ENCODE measurements around the gene GPR142.

GPR142 gene

DNA sequence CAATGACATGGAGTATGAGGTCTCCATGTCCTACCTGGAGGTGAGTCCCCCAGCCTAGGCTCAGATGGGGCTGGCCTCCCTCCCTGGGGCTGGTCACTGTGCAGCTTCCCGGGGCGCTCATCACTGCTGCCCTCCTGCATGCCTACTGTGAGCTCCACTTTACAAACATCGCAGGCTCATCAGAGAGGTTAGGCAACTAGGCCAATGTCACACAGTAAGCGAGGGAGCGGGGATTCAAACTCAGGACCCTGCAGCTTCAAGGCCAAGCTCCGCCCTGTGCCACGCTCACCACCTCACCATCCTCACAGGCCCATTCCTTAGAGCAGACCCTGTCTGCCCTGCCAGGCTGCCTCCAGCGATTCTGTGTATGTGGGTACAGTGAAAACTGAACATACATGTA, 24.2 kb upstream of the GPR142 start:
- H3K4me3 ChIP-seq (ENCODE audit: low read depth, low read length) = no peak overlapping the region
- TF ChIP-seq, protein P1, sequence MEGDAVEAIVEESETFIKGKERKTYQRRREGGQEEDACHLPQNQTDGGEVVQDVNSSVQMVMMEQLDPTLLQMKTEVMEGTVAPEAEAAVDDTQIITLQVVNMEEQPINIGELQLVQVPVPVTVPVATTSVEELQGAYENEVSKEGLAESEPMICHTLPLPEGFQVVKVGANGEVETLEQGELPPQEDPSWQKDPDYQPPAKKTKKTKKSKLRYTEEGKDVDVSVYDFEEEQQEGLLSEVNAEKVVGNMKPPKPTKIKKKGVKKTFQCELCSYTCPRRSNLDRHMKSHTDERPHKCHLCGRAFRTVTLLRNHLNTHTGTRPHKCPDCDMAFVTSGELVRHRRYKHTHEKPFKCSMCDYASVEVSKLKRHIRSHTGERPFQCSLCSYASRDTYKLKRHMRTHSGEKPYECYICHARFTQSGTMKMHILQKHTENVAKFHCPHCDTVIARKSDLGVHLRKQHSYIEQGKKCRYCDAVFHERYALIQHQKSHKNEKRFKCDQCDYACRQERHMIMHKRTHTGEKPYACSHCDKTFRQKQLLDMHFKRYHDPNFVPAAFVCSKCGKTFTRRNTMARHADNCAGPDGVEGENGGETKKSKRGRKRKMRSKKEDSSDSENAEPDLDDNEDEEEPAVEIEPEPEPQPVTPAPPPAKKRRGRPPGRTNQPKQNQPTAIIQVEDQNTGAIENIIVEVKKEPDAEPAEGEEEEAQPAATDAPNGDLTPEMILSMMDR (IDR thresholded peaks at IDR 0.05; ENCODE audit: low read depth, low read length, missing control alignments) = no peak
- no peak for DNase-seq (ENCODE audit: low read depth)

DNA sequence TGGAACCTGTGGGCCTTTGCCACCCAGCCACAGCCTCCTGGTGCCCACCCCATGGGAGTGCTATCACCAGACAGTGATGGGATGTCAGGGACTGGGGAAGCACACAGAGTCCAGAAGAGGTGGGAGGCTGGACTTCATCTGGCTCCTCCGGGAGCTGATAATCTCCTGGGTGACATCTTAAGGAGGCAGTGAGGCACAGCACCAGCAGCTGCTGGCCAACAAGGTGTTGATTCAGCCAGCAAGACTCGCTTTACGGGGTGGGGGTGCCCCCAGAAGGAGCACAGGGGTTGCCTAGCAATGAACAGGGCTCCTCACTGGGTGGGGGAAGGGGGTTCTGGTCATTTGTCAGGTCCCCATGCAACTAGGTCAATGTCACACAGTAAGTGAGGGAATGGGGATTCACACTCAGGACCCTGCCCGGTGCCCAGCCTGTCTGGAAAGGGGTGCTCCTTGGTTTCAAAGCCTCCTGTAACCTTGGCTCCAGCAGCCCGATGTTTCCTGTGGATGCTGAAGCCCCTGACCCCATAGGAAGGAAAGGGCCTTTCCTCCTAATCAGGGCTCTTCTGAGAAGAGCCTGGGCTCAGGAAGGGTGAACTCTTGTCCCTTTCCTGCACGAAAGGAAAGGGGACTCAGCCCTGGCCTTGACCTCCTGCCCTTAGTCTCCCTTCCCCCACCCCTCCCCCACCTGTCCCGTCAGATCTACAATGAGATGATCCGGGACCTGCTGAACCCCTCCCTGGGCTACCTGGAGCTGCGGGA, 23.6 kb upstream of the GPR142 start:
- TF ChIP-seq, protein P1 (IDR thresholded peaks at IDR 0.05; ENCODE audit: low read depth, low read length, missing control alignments) = no peak
- DNase-seq (ENCODE audit: low read depth) = no peak
- H3K4me3 ChIP-seq (ENCODE audit: low read depth, low read length) = no peak overlapping the region

- no peak overlapping the region for H3K4me3 ChIP-seq (ENCODE audit: low read depth, low read length)
- no peak for DNase-seq (ENCODE audit: low read depth)
- TF ChIP-seq, protein P1 (IDR thresholded peaks at IDR 0.05; ENCODE audit: low read depth, low read length, missing control alignments) = no peak
Observed at GRCh38 chr17:74344658-74345057, 22.6 kb upstream of the GPR142 start.

DNA sequence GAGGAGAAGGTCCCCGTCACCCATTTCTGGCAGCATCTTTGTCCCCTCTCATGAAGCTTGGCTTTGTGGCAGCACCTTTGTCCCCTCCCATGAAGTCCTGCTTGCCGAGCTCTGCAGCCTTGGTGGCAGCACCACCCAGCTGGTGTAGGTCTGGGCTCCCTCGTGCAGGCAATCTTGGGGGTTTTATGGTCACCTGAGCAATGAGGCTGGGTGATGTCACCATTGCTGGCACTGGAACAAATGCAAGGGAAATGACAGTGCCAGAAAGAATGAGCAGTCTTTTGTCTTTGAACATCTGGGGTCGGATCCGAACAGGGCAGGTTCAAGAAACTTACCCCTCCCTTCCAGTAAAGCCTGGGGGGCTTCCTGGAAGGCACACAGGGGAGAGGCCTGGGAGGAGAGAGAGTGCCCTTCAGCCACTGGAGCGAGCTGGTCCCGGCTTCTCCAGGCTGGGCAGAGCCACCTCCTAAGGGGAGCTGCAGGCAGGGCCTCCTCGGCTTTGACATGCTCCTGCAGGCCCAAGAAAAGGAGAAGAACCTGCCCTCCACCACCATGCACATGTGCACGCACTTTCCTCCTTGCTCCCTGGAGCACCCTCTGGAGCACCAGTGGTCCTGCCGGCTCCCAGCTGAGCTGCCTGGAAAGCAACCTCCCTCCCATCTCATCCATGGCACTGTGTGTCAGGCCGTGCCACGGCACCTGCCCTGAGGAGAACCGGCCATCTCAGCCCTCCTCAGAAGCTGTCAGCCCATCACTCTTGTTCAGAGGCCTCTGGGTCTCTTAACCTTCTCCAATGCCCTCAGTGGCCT, 21.7 kb upstream of the GPR142 start:
- TF ChIP-seq, protein P1 (IDR thresholded peaks at IDR 0.05; ENCODE audit: low read depth, low read length, missing control alignments) = no peak
- no peak overlapping the region for H3K4me3 ChIP-seq (ENCODE audit: low read depth, low read length)
- no peak for DNase-seq (ENCODE audit: low read depth)

- no peak for DNase-seq (ENCODE audit: low read depth)
- TF ChIP-seq, protein P1 (IDR thresholded peaks at IDR 0.05; ENCODE audit: low read depth, low read length, missing control alignments) = no peak
- H3K4me3 ChIP-seq (ENCODE audit: low read depth, low read length) = no peak overlapping the region
Observed at GRCh38 chr17:74347646-74348045, 19.7 kb upstream of the GPR142 start.

DNA sequence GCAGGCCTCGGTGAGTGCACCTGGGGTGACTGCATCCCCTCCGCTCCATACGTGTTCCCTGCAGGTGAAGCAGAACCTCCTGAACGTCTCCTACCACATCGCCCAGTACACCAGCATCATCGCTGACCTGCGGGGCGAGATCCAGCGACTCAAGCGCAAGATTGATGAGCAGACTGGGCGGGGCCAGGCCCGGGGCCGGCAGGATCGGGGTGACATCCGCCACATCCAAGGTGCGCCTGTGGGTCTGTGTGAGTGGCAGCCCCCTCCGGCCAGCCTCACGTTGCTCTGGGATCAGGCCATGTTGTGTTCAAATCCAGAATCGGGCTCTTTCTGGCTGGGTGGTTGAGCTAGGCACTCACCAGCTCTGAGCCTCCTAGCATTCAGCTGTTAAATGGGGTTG, 18.2 kb upstream of the GPR142 start:
- TF ChIP-seq, protein P1 (IDR thresholded peaks at IDR 0.05; ENCODE audit: low read depth, low read length, missing control alignments) = no peak
- no peak overlapping the region for H3K4me3 ChIP-seq (ENCODE audit: low read depth, low read length)
- no peak for DNase-seq (ENCODE audit: low read depth)

Measured in GM12864 (cell line).